ENCODE data around the gene ARIH2. TPM values are rescaled to one million over a fixed set of nuclear protein-coding genes. Genes with fewer than 3 reads are reported as not detected.

Gene ARIH2
- total RNA-seq, 1 donor from 2014 or later: 82.5 TPM

GRCh38 chr3:48938156-48938555 is 19.5 kb downstream of the ARIH2 start:
- no peak for TF ChIP-seq CTCF (IDR thresholded peaks at IDR 0.05)
- Mint-ChIP-seq H3K27ac (ENCODE audit: unreplicated experiment) (no peak overlapping the region), H3K4me1 (ENCODE audit: unreplicated experiment) (peaks cover 10% of the 10 kb centered on the region), H3K36me3 (ENCODE audit: unreplicated experiment) (peaks cover 21% of the 10 kb centered on the region), H3K4me3 (ENCODE audit: unreplicated experiment) (no peak overlapping the region), H3K27me3 (ENCODE audit: unreplicated experiment) (no peaks in the 10 kb centered on the region), H3K9me3 (ENCODE audit: unreplicated experiment) (no peaks in the 10 kb centered on the region)
- no peak for DNase-seq (ENCODE audit: extremely low spot score, unreplicated experiment)

- Mint-ChIP-seq H3K9me3 (ENCODE audit: unreplicated experiment) (no peaks in the 10 kb centered on the region), H3K4me3 (ENCODE audit: unreplicated experiment) (no peak overlapping the region), H3K4me1 (ENCODE audit: unreplicated experiment) (peaks cover 10% of the 10 kb centered on the region), H3K27ac (ENCODE audit: unreplicated experiment) (no peak overlapping the region), H3K27me3 (ENCODE audit: unreplicated experiment) (no peaks in the 10 kb centered on the region), H3K36me3 (ENCODE audit: unreplicated experiment) (peaks cover 24% of the 10 kb centered on the region)
- DNase-seq (ENCODE audit: extremely low spot score, unreplicated experiment): no peak
- no peak for TF ChIP-seq CTCF (IDR thresholded peaks at IDR 0.05)
Measured at GRCh38 chr3:48938689-48939088, 20.0 kb downstream of the ARIH2 start.

- Mint-ChIP-seq H3K27ac (ENCODE audit: unreplicated experiment) (no peak overlapping the region), H3K27me3 (ENCODE audit: unreplicated experiment) (no peaks in the 10 kb centered on the region), H3K9me3 (ENCODE audit: unreplicated experiment) (no peaks in the 10 kb centered on the region), H3K4me1 (ENCODE audit: unreplicated experiment) (peaks cover 10% of the 10 kb centered on the region), H3K4me3 (ENCODE audit: unreplicated experiment) (no peak overlapping the region), H3K36me3 (ENCODE audit: unreplicated experiment) (peaks cover 16% of the 10 kb centered on the region)
- no peak for DNase-seq (ENCODE audit: extremely low spot score, unreplicated experiment)
- no peak for TF ChIP-seq CTCF (IDR thresholded peaks at IDR 0.05)
Measured at GRCh38 chr3:48945432-48945831, 26.8 kb downstream of the ARIH2 start.

GRCh38 chr3:48945891-48946549 is 27.4 kb downstream of the ARIH2 start:
- peaks cover 16% of the 10 kb centered on the region for H3K36me3 Mint-ChIP-seq (ENCODE audit: unreplicated experiment)
- no peak overlapping the region for H3K4me3 Mint-ChIP-seq (ENCODE audit: unreplicated experiment)
- DNase-seq (ENCODE audit: extremely low spot score, unreplicated experiment): no peak
- TF ChIP-seq CTCF (IDR thresholded peaks at IDR 0.05): no peak
- H3K9me3 Mint-ChIP-seq (ENCODE audit: unreplicated experiment): no peaks in the 10 kb centered on the region
- H3K27me3 Mint-ChIP-seq (ENCODE audit: unreplicated experiment): no peaks in the 10 kb centered on the region
- no peak overlapping the region for H3K27ac Mint-ChIP-seq (ENCODE audit: unreplicated experiment)
- peaks cover 10% of the 10 kb centered on the region for H3K4me1 Mint-ChIP-seq (ENCODE audit: unreplicated experiment)

- Mint-ChIP-seq H3K27me3 (ENCODE audit: unreplicated experiment) (no peaks in the 10 kb centered on the region), H3K27ac (ENCODE audit: unreplicated experiment) (no peak overlapping the region), H3K4me1 (ENCODE audit: unreplicated experiment) (peaks cover 10% of the 10 kb centered on the region), H3K36me3 (ENCODE audit: unreplicated experiment) (peaks cover 17% of the 10 kb centered on the region), H3K9me3 (ENCODE audit: unreplicated experiment) (no peaks in the 10 kb centered on the region), H3K4me3 (ENCODE audit: unreplicated experiment) (no peak overlapping the region)
- DNase-seq (ENCODE audit: extremely low spot score, unreplicated experiment): no peak
- no peak for TF ChIP-seq CTCF (IDR thresholded peaks at IDR 0.05)
Measured at GRCh38 chr3:48949376-48949717, 30.7 kb downstream of the ARIH2 start.

All from osteocyte (in vitro differentiated cells).